22Rv1 (cell line): Measurements from ENCODE around the gene CPT1A.

Source experiments
- H3K27ac ChIP-seq: fragments of 450-650 bp; 2 replicates; pipeline ENCODE4 v1.5.1; 2017
- CTCF ChIP-seq: fragments of 450-650 bp; IDR thresholded peaks from 2 replicates; pipeline ENCODE4 v1.5.1; 2017; ENCODE audit warnings: mild to moderate bottlenecking
- ZFX ChIP-seq: fragments of 450-650 bp; IDR thresholded peaks from 2 replicates; pipeline ENCODE4 v1.6.1; 2017; ENCODE audit warnings: antibody characterized with exemption, borderline replicate concordance

Gene CPT1A

GRCh38 chr11:68792400-68792966 lies 49.2 kb downstream of the CPT1A start:
- TF ChIP-seq ZFX (no peak), CTCF (no peak)
- no peak overlapping the region for H3K27ac ChIP-seq

GRCh38 chr11:68784653-68785052 lies 57.1 kb downstream of the CPT1A start:
- TF ChIP-seq CTCF, result no peak
- no peak overlapping the region for H3K27ac ChIP-seq

GRCh38 chr11:68783216-68783821 lies 58.4 kb downstream of the CPT1A start:
- no peak for TF ChIP-seq ZFX
- TF ChIP-seq CTCF, result no peak
- no peak overlapping the region for H3K27ac ChIP-seq

- no peak for TF ChIP-seq ZFX
- TF ChIP-seq CTCF, result no peak
- H3K27ac ChIP-seq, result no peak overlapping the region
These were observed 59.0 kb downstream of the CPT1A start for GRCh38 chr11:68782711-68783110.

- no peak overlapping the region for H3K27ac ChIP-seq
These were observed 60.9 kb downstream of the CPT1A start for GRCh38 chr11:68780829-68781228.

GRCh38 chr11:68778205-68778604 lies 63.5 kb downstream of the CPT1A start:
- H3K27ac ChIP-seq, result no peak overlapping the region
- no peak for TF ChIP-seq ZFX
- no peak for TF ChIP-seq CTCF

More at GRCh38 chr11:68780829-68781228, 60.9 kb downstream of the CPT1A start:
- TF ChIP-seq CTCF (no peak), ZFX (no peak)

- TF ChIP-seq ZFX (no peak), CTCF (no peak)
- H3K27ac ChIP-seq, result no peak overlapping the region
These were observed 65.1 kb downstream of the CPT1A start for GRCh38 chr11:68776442-68777235.
